NCI-H2196 treated with DMSO at 0.1 percent for 48 hours (cell line): Measurements from ENCODE around the gene NDRG3.
"Not testable (repeated sequence)": the region's sequence is repeated elsewhere in the genome, so short reads cannot be mapped to it uniquely, and the experiment has no call there.

ENCODE experiments used
- DNase-seq: peaks from one replicate; lab custom pipeline; 2025; ENCODE audit not compliant: unreplicated experiment; lab: John Stamatoyannopoulos, UW

NDRG3 gene

DNA sequence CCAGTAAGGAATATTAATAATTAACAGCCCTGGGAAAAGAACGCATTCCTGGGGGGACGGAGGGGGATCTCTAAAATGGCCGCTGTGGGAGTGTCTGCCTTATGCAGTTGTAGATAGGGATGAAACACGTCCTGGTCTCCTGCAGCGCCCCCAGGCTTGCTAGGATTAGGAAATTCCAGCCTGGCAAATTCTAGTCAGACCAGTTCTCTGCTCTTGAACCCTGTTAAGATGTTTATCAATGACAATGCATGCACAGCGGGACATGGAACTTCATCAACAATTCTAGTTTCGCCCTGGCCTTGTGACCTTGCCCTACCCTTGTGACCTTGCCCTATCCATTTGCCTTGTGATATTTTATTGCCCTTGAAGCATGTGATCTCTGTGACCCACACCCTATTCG is 50.4 kb downstream of the NDRG3 start:
- DNase-seq: not testable (repeated sequence)

DNA sequence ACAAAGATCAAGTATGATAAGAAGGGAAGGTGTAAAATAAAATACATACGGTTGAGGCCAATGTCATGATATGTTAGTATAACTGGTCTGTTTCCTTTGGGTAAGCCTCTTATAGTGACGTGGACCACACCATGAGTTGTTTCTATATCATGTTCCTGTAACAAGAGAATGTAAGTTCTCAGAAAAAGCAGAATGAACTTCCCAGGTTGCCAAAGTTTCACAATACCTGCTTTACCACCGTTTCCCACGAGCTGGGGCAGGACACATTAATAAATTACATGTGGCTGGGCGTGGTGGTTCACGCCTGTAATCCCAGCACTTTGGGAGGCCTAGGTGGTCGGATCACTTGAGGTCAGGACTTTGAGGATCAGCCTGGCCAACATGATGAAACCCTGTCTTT is 57.3 kb downstream of the NDRG3 start:
- DNase-seq: no peak

DNA sequence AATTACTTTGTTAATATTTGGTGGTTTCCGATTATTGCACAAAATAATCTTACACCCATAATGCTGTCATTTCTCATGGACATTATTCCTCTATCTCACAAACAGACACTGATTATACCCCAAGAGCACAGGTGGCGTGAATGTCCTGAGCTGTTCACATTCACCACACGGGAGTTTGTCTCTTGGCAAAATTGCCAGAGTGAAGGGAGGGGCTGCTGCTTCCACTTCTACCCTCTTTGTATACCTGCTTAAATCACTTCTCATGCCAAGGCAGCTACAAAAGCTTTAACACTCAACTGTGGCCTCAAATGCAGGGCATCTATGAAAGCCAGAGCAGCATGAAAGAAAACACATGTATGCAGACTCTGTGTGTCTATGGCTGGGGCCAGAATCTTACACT is 58.0 kb downstream of the NDRG3 start:
- DNase-seq: no peak

DNA sequence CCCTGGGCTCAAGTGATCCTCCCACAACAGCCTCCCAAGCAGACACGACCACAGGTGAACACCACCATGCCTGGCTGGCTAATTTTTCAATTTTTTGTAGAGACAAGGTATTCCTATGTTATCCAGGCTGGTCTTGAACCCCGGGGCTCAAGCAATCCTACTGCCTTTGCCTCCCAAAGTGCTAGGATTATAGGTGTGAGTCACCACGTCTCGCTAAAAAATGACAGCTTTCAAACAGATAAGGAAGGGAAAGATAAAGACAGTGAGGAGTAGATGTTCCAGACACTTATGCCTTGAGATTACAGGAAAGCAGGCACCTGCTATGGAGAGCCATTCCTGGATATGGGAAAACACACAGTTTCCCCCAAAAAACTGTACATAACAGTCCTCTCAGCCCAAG is 58.9 kb downstream of the NDRG3 start:
- DNase-seq: no peak

DNA sequence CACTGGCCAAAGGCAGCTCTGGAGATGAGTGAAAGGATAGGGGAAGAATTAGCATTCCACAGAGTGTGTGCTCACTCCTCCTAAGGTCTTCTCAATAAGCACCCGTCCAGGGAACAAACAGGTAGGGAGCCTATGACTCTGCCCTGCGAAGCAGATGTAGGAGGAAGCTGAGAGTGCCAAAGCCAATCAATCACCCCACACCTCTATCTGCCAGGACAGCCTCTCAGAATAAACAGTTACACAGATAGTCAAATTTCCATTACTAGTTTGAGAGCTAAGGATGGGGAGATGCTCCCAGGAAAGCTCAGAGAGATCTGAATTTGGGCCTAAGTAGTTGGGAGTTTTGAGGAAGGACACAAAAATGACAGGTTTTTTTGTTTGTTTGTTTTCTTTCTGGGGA is 59.4 kb downstream of the NDRG3 start:
- no peak for DNase-seq

DNA sequence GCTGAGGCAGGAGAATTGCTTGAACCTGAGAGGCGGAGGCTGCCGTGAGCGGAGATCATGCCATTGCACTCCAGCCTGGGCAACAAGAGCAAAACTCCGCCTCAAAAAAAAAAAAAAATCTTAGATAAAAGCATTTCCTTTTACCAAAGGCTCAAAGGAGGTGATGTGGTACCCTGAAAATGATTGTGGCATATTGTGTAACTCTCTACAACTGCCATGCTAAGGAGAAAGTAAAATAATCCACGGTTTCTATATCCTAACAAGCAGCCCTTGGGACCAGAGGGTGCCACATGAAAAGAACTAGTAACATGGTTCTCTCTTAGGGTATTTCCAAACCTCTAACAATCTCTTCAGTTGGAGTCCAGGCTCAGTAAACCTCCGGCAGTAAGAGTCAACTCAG is 61.1 kb downstream of the NDRG3 start:
- no peak for DNase-seq

DNA sequence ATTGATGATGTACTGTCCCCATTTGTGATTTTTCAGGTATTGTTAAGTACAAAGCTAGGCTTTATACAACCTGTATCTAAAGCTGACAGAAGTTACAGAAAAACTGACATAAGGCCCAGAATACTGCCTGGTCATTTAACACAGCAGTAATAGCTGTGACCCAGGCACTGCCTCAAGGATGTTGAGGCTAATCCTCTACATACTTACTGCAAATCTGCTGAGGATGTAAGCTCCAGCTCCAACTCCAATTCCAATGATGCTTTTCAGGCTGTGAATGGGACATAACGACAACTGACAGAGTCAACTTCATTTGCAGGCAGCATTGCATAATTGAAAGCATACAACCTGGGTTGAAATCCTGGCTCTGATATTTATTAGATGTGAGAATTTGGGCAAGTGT is 63.6 kb downstream of the NDRG3 start:
- DNase-seq: no peak

DNA sequence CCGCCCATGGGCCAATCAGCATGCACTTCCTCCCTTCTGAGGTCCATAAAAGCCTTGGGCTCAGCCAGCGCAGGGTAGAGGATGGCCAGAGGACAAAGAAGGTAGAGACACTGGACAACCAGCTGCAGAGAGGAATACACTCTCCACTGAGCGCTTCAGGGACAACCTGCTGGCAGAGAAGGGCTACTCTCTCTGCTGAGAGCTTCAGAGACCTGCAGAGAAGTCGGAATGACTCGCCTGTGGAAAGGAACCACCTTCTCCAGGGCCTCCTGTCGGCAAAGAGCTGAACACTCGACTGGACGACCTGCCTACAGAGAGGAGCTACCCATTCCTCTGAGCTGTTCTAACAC is 68.5 kb downstream of the NDRG3 start:
- DNase-seq: no peak

DNA sequence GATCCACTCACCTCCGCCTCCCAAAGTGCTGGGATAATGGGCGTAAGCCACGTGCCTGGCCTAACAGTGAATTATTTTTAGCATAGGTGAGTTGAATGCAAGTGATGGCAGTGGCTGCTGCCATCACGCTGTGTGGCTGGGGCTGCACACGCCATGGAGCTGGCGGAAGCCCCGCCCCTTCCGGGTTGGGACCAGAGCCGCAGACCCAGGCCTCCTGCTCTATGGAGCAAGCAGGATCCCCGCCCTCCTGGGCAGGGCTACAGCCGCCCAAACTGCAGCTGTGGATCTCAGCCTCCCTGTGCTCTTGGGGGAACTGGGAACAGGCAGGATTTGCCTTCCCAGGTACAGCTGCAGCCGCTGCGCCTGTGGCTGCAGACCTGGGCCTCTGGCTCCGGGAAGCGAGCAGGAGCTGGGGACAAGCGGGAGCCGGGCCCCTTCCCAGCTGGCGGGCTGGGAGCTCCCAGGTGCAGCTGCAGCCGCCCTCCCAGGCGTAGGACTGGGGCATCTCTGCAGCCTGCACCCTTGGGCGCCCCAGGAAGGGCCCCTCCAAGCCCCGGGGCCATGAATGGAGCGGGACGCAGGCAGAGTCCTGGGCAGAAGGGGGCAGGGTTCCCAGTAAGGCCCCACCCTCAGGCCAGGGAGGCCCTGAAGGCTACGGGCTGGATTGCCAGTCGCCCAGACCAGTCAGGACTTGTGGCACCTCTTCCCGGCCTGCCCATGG is 69.0 kb downstream of the NDRG3 start:
- DNase-seq: no peak

DNA sequence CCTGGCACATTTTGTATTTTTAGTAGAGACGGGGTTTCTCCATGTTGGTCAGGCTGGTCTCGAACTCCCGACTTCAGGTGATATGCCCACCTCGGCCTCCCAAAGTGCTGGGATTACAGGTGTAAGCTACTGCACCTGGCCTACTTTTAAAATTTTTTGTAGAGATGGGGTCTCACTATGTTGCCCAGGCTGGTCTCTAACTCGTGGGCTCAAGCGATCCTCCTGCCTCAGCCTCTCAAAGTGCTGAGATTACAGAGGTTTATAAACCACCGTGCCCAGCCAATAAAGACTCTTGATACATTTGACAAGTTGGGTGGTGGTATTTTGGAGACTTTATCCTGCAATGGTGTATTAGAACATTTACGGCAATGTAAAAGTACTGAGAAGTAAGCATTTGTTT is 70.3 kb downstream of the NDRG3 start:
- DNase-seq: not testable (repeated sequence)

DNA sequence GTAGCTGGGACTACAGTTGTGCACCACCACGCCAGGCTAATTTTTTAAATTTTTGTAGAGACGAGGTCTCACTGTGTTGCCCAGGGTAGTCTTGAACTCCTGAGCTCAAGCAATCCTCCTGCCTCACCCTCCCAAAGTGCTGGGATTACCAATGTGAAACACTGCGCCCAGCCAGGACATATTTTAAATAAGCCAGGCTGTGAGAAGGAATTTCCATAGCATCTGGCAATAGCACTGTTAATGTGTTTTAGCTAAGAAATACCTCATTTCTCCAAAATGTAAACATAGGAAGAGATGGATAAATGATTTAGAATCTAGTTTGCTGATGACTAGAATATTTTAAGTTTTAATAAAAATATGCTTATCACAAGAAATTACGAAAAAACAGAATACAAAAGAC is 72.9 kb downstream of the NDRG3 start:
- DNase-seq: no peak

DNA sequence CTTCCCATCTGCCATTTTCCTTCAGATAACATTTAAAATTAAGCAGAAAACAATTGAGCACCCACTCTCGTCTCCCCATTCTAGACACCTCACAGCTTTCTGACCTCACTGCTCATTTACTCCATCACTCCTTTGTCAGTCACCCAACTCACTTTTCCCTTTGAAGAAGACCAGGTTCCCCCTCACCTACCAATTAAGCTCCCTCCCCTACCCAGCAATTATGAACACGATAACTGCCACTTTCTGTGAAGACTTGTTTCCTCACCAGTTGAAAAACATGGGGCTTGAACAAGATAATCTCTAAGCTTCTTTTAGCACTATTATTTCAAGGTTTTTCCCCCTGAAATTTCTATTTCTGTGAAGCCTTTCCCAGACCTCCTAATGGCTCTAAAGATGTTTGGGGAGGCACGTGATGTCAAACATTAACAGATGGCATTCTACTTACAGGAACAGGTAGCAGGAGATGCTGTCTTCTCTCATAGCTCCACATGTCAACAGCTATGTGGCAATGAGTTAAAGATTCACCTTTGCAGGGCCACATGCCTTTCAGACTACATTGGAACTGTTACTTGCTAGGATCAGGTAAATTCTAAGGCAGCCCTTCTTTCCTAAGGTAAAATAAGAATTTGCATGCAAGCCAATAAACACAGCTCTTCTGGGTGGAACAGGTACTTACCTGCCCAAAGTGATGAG is 75.1 kb downstream of the NDRG3 start:
- DNase-seq: no peak

DNA sequence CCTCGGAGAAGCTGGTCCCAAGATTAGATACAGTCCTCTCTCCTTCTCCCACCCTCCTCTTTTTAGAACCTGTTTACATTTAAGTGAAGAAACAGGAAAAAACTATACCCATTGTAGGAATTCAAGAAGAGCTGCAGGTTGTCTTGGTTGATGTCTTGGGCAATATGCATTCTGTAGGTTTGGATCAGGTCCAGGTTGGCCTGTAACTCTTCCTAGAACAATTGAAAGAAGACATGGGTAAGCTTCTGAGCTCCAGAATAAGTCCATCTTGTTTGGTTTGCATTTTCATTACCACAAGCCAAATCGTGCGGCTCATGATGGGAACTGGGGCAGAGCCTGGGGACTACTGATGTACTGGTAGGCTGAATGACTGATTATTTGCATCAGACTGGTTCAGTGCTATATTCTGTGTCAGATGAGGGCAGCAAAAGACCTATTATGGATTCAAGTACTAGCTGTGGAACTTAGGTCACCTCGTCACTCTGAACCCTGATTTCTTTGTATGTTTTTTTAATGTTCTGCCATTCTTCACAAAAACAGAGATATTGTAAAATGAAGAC is 79.6 kb downstream of the NDRG3 start:
- DNase-seq: no peak

DNA sequence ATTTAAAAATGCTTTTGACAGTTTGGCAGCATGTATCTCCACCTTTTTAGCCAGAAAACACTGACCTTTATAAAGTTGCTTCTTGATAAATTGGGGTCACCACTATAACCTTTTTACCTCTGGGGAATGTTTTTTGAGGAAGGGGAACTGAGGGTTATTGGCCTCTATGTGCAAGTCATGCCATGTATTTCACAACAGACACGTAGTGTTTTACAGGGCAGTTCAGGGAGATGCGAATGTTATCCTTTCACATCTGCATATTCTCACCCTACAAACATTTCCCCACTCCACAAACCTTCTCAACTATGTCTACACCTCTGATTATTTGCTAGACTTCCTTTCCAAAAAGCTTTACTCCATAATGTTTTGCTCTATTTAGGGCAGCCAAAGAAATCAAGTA is 82.9 kb downstream of the NDRG3 start:
- no peak for DNase-seq

DNA sequence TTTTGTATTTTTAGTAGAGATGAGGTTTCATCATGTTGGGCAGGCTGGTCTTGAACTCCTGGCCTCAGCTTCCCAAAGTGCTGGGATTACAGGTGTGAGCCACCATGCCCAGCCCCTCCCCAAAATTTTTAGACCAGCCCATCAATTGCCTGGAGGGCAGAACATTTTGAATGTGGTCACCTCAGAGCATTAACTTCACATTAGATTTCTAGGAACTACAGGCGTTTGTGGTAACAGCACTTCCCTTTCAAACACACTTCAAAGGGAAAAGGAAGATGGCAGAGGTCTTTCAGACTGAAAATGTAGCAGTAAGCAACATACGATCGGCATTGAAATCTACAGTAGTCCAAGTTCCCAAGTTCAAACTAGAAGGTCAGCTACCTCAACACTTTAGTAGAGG is 87.6 kb downstream of the NDRG3 start:
- no peak for DNase-seq

DNA sequence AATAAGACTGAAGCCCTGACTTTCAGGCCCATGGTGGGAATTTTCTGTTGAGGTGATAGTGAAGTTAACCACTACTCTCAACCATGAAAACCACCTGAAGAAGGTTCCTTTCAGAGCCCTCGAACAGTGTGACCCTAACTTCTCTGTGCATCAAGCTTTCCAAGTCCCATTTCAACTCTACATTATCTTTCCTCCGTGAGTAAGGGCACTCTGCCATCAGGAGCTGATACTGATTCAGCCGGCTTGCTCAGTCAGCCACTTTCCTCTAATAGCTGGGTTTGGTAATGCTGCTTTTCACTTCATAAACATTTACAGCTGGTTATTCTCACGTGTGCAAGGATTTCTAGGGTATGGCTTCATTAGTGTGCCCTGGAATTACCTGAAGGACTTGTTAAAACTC is 89.2 kb downstream of the NDRG3 start:
- DNase-seq: no peak

DNA sequence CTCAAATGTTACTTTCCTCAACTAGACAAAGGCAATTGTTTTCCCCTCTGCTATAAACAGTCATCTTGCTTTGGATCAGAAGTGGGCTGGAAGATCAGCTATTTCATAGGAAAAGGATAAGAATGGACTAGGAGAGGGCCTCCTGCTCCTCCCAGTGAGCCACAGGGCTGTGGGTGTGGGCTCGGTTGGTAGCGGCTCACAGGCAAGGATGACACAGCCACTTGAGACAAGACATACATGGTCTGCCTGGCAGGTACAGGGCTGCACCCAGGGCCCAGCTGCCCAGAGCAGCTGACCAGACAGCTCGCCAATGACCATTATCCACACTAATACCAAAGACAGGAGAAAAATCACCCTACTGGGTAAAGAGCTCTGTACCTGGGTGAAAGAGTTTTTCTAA is 90.9 kb downstream of the NDRG3 start:
- no peak for DNase-seq

DNA sequence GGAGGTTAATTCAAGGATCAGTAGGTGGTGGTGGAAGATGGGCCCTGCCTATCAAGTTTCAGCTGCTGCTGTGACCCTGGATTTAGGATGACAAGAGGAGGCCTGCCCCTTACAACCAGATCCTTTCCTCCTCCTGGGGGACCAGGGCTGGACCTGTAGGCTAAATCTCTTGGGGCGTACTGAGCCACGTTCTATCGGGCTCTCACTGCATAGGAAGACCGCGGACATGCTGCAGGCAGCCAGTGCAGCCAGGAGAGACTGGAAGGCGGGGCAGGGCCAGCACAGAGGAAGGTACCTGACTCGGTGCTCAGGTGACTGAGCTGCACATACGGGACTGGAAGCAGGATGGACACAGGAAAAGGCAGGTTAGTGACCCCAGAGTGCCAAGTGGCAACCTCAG is 91.4 kb downstream of the NDRG3 start:
- no peak for DNase-seq

DNA sequence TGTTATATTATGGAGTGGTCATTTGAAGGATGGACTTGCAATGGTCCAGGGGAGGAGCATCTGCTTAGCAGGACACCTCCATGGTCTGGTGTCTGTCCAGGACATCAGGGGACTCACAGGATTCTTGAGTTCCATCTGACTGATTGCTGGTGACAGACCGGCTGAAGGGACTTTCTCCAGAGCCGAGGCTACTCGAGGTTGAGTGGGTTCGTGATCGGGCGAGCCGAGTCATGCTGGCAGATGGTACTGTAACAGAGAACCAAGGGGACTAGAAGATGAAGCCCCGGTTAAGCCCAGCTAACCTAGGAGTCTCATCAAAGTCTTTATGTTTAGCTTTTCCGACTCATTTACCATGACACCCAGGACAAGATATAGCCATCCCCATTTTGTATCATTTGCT is 92.4 kb downstream of the NDRG3 start:
- DNase-seq: no peak

DNA sequence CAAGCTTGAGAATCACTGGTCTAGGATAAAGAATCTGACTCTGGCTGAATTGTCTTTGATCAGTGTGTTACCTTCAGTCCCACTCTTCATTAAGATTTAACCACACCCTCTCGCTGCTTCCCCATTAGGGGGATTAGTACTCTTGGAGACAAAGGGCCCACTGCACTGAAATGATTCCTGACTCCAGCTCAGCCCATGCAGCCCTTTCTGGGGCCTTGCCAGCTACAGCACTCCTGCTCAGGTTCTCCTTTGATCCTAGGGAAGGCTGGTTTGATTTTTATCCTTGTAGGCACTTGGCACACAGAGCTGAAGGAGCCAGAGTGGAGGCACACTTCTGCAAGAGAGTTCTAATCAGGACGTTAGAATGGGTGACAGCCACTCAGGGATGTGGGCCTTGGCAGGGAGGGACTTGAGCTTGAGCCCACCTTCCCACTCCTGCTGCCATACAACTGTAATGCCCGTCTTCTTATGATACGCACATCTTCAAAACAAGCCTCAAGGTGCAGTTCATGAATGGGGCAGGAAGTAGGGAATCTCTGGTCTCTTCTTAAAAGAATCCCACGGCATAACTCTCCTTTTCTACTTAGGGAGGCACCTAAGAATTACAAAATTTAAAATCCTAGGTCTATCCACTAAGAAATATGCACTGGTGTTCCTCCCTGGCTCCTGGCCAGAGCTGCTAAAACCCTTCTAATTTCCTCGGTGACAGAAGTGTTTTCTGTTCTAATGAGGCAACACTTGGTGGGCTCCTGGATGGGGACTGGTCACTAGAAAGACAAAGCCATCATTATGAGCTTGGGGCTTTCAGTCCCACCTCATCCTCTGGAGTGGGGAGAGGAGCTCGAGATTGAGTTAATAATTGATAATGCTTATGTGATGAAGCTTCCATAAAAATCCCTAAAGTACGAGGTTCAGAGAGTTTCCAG is 98.4 kb downstream of the NDRG3 start:
- no peak for DNase-seq

DNA sequence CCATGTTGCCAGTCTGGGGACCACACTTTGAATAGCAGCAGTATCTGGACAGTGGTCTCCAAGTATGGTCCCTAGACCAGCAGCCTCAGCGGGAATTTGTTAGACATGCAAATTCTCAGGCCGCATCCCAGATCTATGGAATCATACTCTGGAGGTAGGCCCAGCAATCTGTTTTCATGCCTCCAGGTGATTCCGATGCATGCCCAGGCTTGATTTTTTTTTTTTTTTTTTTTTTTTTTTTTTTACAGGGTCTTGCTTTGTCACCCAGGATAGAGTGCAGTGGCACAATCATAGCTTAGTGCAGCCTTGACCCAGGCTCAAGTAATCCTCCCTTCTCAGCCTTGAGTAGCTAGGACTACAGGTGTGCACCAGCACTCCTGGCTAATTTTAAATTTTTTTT is 99.2 kb downstream of the NDRG3 start:
- no peak for DNase-seq

DNA sequence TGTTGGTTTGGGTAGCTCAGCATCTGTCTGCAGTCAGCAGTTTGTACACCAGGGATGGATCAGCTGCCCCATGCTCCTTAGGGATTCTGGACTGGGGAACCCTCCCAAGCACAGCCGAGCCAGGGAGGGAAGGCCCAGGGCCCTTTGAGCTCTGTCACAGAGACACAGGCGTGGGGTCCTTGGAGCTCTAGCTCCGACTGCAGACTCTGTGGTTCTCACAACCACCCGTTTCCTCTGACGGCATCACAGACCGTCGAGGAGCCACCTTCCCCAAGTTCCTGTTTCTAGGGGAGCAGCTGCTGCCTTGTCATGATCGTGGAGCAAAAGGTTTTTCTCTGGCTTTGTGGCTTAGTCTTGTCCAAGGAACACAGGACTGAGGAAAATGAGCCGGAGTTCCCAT is 99.9 kb downstream of the NDRG3 start, which contains the start of gene SLA2:
Gene SLA2, minus strand, starts transcription at position 199 of the 400 bp plus-strand sequence. CDS start 4,861 bp downstream, outside the sequence.
- DNase-seq: no peak
